Ureter (tissue), 1 donor: ENCODE measurements around the gene COL5A1. TPM values are rescaled to one million over a fixed set of nuclear protein-coding genes. Genes with fewer than 3 reads are reported as not detected.

Experiments
- DNase-seq: peaks from one replicate; pipeline ENCODE4 v3.0.0-alpha.2; 2020; ENCODE audit warnings: low spot score
- total RNA-seq: library from RNA; stranded (reverse); gene quantifications from one replicate; pipeline ENCODE4 v1.2.4, GENCODE V29; 2023
- donor health status: DM: yes; HTN: yes; CAD: no.

COL5A1 gene
- total RNA-seq, 1 donor from 2014 or later = 64.7 TPM

GRCh38 chr9:134834217-134834956, 192.8 kb downstream of the COL5A1 start:
- DNase-seq = no peak

- DNase-seq = no peak
Observed at GRCh38 chr9:134834957-134835419, 193.4 kb downstream of the COL5A1 start.

GRCh38 chr9:134835448-134835847, 193.8 kb downstream of the COL5A1 start:
- no peak for DNase-seq

GRCh38 chr9:134835987-134836386, 194.4 kb downstream of the COL5A1 start:
- no peak for DNase-seq

GRCh38 chr9:134836406-134836970, 194.9 kb downstream of the COL5A1 start:
- DNase-seq = no peak

- no peak for DNase-seq
Observed at GRCh38 chr9:134837529-134837928, 195.9 kb downstream of the COL5A1 start.

GRCh38 chr9:134838651-134839454, 197.2 kb downstream of the COL5A1 start:
- DNase-seq = no peak

GRCh38 chr9:134839455-134840125, 198.0 kb downstream of the COL5A1 start:
- no peak for DNase-seq

- no peak for DNase-seq
Observed at GRCh38 chr9:134840511-134840910, 198.9 kb downstream of the COL5A1 start.

GRCh38 chr9:134841180-134841904, 199.7 kb downstream of the COL5A1 start:
- DNase-seq = no peak

GRCh38 chr9:134842321-134842720, 200.7 kb downstream of the COL5A1 start:
- DNase-seq = no peak

GRCh38 chr9:134843740-134844139, 202.1 kb downstream of the COL5A1 start:
- no peak for DNase-seq

- DNase-seq = no peak
Observed at GRCh38 chr9:134844821-134845220, 203.2 kb downstream of the COL5A1 start.

GRCh38 chr9:134846187-134846586, 204.6 kb downstream of the COL5A1 start:
- DNase-seq = no peak

GRCh38 chr9:134846699-134847098, 205.1 kb downstream of the COL5A1 start:
- DNase-seq = no peak

- DNase-seq = no peak
Observed at GRCh38 chr9:134847138-134847537, 205.5 kb downstream of the COL5A1 start.

- DNase-seq = no peak
Observed at GRCh38 chr9:134847752-134848432, 206.3 kb downstream of the COL5A1 start.

GRCh38 chr9:134848504-134848903, 206.9 kb downstream of the COL5A1 start:
- DNase-seq = no peak

GRCh38 chr9:134850611-134851010, 209.0 kb downstream of the COL5A1 start:
- no peak for DNase-seq

GRCh38 chr9:134851020-134851419, 209.4 kb downstream of the COL5A1 start:
- DNase-seq = no peak
